HepG2 (cell line): Measurements from ENCODE around the gene ZNF343. TPM values are rescaled to one million over a fixed set of nuclear protein-coding genes. Genes with fewer than 3 reads are reported as not detected.

Source experiments
- CREM ChIP-seq, 2 experiments: sonication (generic) in 1 of 2; formaldehyde crosslinking in 1 of 2; IDR thresholded peaks; 2 replicates each; pipeline versions ENCODE4 v1.4.0 to v1.6.1; 2016 to 2020; ENCODE audit warnings: antibody characterized with exemption in 1 of 2, mild to moderate bottlenecking in 1 of 2, missing genetic modification reagents in 1 of 2
- EZH2 ChIP-seq: conservative IDR thresholded peaks from 2 replicates; pipeline ENCODE4 v1.6.1; 2012; ENCODE audit warnings: mild to moderate bottlenecking, low read depth, low read length, moderate library complexity
- FOXJ3 ChIP-seq: sonication (generic); formaldehyde crosslinking; IDR thresholded peaks from 2 replicates; pipeline ENCODE4 v1.4.0; 2020; ENCODE audit warnings: missing genetic modification reagents, mild to moderate bottlenecking, borderline replicate concordance
- HOXA9 ChIP-seq: sonication (generic); formaldehyde crosslinking; IDR thresholded peaks from 2 replicates; pipeline ENCODE4 v1.8.1; 2022; ENCODE audit warnings: missing genetic modification reagents, mild to moderate bottlenecking, moderate library complexity, borderline replicate concordance
- KAT2B ChIP-seq: fragments of 150-350 bp; IDR thresholded peaks from 2 replicates; pipeline ENCODE4 v1.6.1; 2014; ENCODE audit warnings: low read depth, low read length, borderline replicate concordance
- NONO ChIP-seq, 2 experiments: fragments of 450-650 bp in 1 of 2; sonication (generic) in 1 of 2; formaldehyde crosslinking in 1 of 2; IDR thresholded peaks in 1 of 2; conservative IDR thresholded peaks in 1 of 2; 2 replicates each; pipeline versions ENCODE4 v1.6.1 to v1.8.0; 2017 to 2022; ENCODE audit warnings: mild to moderate bottlenecking in 1 of 2, missing genetic modification reagents in 1 of 2, moderate library complexity in 1 of 2
- POGZ ChIP-seq: sonication (generic); formaldehyde crosslinking; IDR thresholded peaks from 2 replicates; pipeline ENCODE4 v1.4.0; 2020; ENCODE audit warnings: mild to moderate bottlenecking, missing genetic modification reagents
- RBM22 ChIP-seq: fragments of 200-400 bp; formaldehyde crosslinking; optimal IDR thresholded peaks from 2 replicates; pipeline ENCODE3; 2017; ENCODE audit warnings: mild to moderate bottlenecking, low read length, moderate library complexity
- RORA ChIP-seq: sonication (generic); formaldehyde crosslinking; IDR thresholded peaks from 2 replicates; pipeline ENCODE4 v1.5.0; 2020; ENCODE audit warnings: mild to moderate bottlenecking, missing genetic modification reagents, moderate library complexity
- SALL1 ChIP-seq: sonication (generic); formaldehyde crosslinking; IDR thresholded peaks from 2 replicates; pipeline ENCODE4 v1.8.0; 2022; ENCODE audit warnings: mild to moderate bottlenecking, missing genetic modification reagents
- SMYD3 ChIP-seq: sonication (generic); formaldehyde crosslinking; IDR thresholded peaks from 2 replicates; pipeline ENCODE4 v1.8.1; 2023; ENCODE audit warnings: mild to moderate bottlenecking, missing genetic modification reagents
- SUZ12 ChIP-seq: fragments of 150-350 bp; IDR thresholded peaks from 2 replicates; pipeline ENCODE4 v1.6.1; 2014; ENCODE audit warnings: low read depth, low read length
- ZFP90 ChIP-seq: sonication (generic); formaldehyde crosslinking; IDR thresholded peaks from 2 replicates; pipeline ENCODE4 v1.8.0; 2022; ENCODE audit warnings: missing genetic modification reagents, mild to moderate bottlenecking, inconsistent platforms, borderline replicate concordance
- ZNF20 ChIP-seq: sonication (generic); formaldehyde crosslinking; IDR thresholded peaks from 2 replicates; pipeline ENCODE4 v1.4.0; 2020; ENCODE audit warnings: mild to moderate bottlenecking, moderate library complexity, missing genetic modification reagents
- ZNF207 ChIP-seq: fragments of 450-650 bp; IDR thresholded peaks from 2 replicates; pipeline ENCODE4 v1.6.1; 2016; ENCODE audit warnings: antibody characterized with exemption, borderline replicate concordance
- ZNF264 ChIP-seq: sonication (generic); formaldehyde crosslinking; IDR thresholded peaks from 2 replicates; pipeline ENCODE4 v1.4.0; 2020; ENCODE audit warnings: missing genetic modification reagents
- ZNF343 ChIP-seq: sonication (generic); formaldehyde crosslinking; IDR thresholded peaks from 2 replicates; pipeline ENCODE4 v1.4.0; 2020; ENCODE audit warnings: mild to moderate bottlenecking, missing genetic modification reagents
- ZNF644 ChIP-seq: IDR thresholded peaks from 2 replicates; pipeline ENCODE4 v1.6.1; 2016; ENCODE audit warnings: low read depth
- ZNF879 ChIP-seq: sonication (generic); formaldehyde crosslinking; IDR thresholded peaks from 2 replicates; pipeline ENCODE4 v1.8.1; 2023; ENCODE audit warnings: missing genetic modification reagents
- polyA plus RNA-seq, 8 experiments: library from polyadenylated mRNA; depleted of rRNA in 3 of 8; stranded (reverse) in 7 of 8; unstranded in 1 of 8; fragments of >200 nt; fragmentation: Illumina TruSeq in 4 of 8; extraction: Trizol in 4 of 8; gene quantifications; 2 replicates each; pipeline versions ENCODE4 v1.2.1 to v1.2.3, GENCODE V29; 2011 to 2016; ENCODE audit warnings: low read depth in 4 of 8, missing spikeins in 1 of 8, mixed read lengths in 1 of 8; ENCODE audit not compliant: insufficient read depth in 1 of 8
- total RNA-seq, 5 experiments: library from RNA; depleted of rRNA; stranded (reverse); fragments of >200 nt; fragmentation: Illumina TruSeq; extraction: Trizol; gene quantifications; 2 replicates each; pipeline ENCODE4 v1.2.3, GENCODE V29; 2016; ENCODE audit warnings: low read depth in 1 of 5
- TF ChIP-seq, protein P1 (sequence below): sonication (generic); formaldehyde crosslinking; IDR thresholded peaks from 2 replicates; pipeline ENCODE4 v1.4.0; 2020; ENCODE audit warnings: low read depth, mild to moderate bottlenecking, missing genetic modification reagents
- TF ChIP-seq, protein P2 (sequence below): sonication (generic); formaldehyde crosslinking; IDR thresholded peaks from 2 replicates; pipeline ENCODE4 v1.4.0; 2020; ENCODE audit warnings: missing genetic modification reagents, low read depth, mild to moderate bottlenecking, borderline replicate concordance
- TF ChIP-seq, protein P3 (sequence below): sonication (generic); formaldehyde crosslinking; IDR thresholded peaks from 2 replicates; pipeline ENCODE4 v1.8.0; 2022; ENCODE audit warnings: missing genetic modification reagents, mild to moderate bottlenecking, inconsistent platforms, borderline replicate concordance
- TF ChIP-seq, protein P4 (sequence below): sonication (generic); formaldehyde crosslinking; conservative IDR thresholded peaks from 2 replicates; pipeline ENCODE4 v1.5.0; 2020; ENCODE audit warnings: missing genetic modification reagents

ZNF343 gene
- total and polyA plus RNA-seq, 2 of the 13 experiments (the other 11 are each of a cell fraction or from before 2014, with no cell fraction given) = 16.4 to 22.1 TPM

DNA sequence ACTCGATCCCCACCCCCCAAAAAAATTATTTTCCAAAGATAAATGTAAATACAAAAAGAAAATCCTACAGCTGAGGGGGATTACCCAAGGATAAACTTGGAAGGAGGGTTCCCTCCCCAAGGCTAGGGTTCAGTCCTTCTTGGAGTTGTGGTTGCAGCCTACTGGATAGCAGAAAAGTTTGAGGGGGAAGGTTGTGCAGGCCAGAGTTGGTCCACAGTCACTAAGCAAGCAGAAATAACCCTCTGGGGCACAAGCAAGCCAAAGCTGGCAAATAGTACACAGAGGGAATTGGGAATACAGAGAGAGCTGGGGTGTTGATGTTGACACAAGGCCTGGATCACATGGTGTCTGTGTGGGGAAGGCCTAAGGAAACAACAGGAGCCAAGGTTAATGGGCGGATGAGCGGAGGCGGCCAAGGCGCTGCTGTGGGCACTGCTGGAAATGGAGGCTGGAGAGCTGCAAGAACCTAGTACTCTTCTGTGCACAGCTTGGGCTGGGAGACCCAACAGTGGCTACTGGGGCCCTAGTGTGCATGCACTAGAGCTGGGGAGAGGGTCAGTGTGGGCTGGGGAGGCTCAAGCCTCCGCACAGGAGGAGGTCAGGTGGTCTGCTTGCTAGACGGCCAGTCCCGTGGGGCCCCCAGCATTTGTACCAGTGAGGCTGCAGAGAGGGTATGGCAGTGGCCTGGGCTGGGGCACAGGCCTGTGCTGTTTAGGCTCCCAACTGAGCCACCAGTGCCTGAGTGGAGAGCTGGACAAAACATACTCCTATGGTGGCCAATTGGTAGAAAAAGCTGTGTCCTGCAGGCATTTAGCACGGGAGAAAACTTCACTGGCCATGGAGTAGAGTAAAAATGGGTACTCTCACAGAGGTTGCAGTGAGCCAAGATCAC is 32.6 kb downstream of the ZNF343 start (continued):
- TF ChIP-seq, protein P1, sequence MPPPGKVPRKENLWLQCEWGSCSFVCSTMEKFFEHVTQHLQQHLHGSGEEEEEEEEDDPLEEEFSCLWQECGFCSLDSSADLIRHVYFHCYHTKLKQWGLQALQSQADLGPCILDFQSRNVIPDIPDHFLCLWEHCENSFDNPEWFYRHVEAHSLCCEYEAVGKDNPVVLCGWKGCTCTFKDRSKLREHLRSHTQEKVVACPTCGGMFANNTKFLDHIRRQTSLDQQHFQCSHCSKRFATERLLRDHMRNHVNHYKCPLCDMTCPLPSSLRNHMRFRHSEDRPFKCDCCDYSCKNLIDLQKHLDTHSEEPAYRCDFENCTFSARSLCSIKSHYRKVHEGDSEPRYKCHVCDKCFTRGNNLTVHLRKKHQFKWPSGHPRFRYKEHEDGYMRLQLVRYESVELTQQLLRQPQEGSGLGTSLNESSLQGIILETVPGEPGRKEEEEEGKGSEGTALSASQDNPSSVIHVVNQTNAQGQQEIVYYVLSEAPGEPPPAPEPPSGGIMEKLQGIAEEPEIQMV (CRISPR knock-in tag) = peak; percentile 60; the same call in 1 of the 2 replicates
- peak; percentile 93 for TF ChIP-seq ZNF644 (CRISPR knock-in tag)
- TF ChIP-seq HOXA9 (CRISPR knock-in tag) = no peak
- no peak for TF ChIP-seq NONO (IDR thresholded peaks at IDR 0.05)
- peak; percentile 90 for TF ChIP-seq NONO (CRISPR knock-in tag; conservative IDR thresholded peaks at IDR 0.05)
- no peak for TF ChIP-seq SMYD3 (CRISPR knock-in tag)
- TF ChIP-seq ZFP90 (CRISPR knock-in tag) = peak; percentile 79
- TF ChIP-seq, protein P2, sequence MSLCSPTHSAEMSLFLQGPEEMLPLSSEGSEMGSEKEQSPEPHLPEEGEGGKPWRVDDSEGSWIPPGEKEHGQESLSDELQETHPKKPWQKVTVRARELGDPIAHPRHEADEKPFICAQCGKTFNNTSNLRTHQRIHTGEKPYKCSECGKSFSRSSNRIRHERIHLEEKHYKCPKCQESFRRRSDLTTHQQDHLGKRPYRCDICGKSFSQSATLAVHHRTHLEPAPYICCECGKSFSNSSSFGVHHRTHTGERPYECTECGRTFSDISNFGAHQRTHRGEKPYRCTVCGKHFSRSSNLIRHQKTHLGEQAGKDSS (CRISPR knock-in tag) = peak; percentile 65; the same call in 1 of the 2 replicates
- TF ChIP-seq, protein P3, sequence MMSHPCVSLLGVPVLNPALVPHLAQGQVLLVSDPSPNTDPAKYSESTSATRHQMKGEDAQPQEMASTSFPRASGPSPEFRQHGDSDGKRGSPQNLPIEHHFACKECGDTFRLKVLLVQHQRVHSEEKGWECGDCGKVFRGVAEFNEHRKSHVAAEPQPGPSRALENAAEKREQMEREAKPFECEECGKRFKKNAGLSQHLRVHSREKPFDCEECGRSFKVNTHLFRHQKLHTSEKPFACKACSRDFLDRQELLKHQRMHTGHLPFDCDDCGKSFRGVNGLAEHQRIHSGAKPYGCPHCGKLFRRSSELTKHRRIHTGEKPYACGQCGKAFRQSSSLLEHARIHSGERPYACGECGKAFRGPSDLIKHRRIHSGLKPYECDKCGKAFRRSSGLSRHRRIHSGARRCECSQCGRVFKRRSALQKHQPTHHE = peak; percentile 78; the same call in 1 of the 2 replicates
- no peak for TF ChIP-seq RORA (CRISPR knock-in tag)
- TF ChIP-seq POGZ (CRISPR knock-in tag) = peak; percentile 90
- TF ChIP-seq KAT2B = no peak
- peak; percentile 95 for TF ChIP-seq SALL1 (CRISPR knock-in tag)
- peak; percentile 32; the same call in 1 of the 2 replicates for TF ChIP-seq ZNF343 (CRISPR knock-in tag)
- TF ChIP-seq SUZ12 = no peak
- TF ChIP-seq, protein P4, sequence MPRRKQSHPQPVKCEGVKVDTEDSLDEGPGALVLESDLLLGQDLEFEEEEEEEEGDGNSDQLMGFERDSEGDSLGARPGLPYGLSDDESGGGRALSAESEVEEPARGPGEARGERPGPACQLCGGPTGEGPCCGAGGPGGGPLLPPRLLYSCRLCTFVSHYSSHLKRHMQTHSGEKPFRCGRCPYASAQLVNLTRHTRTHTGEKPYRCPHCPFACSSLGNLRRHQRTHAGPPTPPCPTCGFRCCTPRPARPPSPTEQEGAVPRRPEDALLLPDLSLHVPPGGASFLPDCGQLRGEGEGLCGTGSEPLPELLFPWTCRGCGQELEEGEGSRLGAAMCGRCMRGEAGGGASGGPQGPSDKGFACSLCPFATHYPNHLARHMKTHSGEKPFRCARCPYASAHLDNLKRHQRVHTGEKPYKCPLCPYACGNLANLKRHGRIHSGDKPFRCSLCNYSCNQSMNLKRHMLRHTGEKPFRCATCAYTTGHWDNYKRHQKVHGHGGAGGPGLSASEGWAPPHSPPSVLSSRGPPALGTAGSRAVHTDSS (CRISPR knock-in tag) = no peak
- TF ChIP-seq ZNF879 = no peak; the same call in 1 of the 2 replicates
- no peak for TF ChIP-seq EZH2
- TF ChIP-seq ZNF264 (CRISPR knock-in tag) = 0 out of 2 replicates have a peak, but pooled peaks have one; percentile 70
- TF ChIP-seq ZNF20 (CRISPR knock-in tag) = no peak
- TF ChIP-seq RBM22 = no peak
- no peak for TF ChIP-seq ZNF207
- TF ChIP-seq FOXJ3 (CRISPR knock-in tag) = peak; percentile 93
- peak; percentile 41; the same call in 1 of the 2 replicates for TF ChIP-seq CREM (IDR thresholded peaks at IDR 0.05)
- TF ChIP-seq CREM (CRISPR knock-in tag; IDR thresholded peaks at IDR 0.05) = no peak
